ENCODE data around the gene TRIM24. TPM values are rescaled to one million over a fixed set of nuclear protein-coding genes. Genes with fewer than 3 reads are reported as not detected.
A peak's percentile ranks its signal among the peaks of the same experiment; 100 is the strongest.

Gene TRIM24
- total RNA-seq, 1 donor from 2014 or later: 19.0 TPM

DNA sequence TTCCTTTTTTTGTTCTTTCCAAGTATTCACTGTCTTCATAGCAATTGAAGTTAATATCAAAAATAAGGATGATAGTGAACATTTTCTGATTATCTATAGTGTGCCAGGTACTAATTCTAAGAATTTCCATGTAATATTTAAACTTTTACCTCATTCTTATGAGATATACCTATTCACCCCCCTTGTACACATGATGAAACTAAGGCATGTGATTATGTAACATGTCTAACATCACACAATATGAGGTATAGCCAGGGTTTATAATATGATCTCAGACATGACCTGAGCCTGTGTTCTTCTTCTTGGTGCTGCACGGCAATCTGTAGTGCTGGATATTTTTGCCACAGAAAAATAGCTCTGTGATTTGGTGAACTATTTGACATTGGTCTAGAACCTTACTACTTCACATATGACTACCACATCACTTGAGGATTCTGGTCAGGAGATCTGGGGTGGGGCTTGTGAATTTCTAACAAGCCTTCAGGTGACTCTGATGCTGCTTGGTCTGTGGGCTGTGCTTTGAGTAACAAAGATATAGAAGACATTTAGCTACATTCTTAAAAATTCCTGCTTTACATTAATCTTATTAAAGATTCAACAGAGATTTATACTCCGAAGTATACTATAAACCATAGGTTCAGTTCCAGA is 79.1 kb downstream of the TRIM24 start:
- DNase-seq: no peak

DNA sequence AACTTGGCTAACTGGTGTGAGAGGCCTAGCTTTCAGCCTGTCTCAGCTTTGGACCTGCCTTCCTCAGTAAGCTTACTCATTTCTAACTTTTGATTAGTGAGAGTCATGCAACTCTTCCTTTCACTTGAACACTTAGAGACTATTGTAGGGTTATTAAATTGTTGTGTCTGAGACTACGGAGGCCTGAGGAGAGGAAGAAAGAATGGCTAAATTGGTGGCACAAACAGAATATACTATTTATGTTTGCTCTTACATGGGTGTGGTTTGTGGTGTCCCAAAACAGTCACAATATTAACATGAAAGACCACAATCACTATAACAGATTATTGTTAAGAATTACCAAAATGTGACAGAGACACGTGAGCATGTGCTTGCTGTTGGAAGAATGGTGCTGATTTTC is 82.1 kb downstream of the TRIM24 start:
- DNase-seq: no peak

DNA sequence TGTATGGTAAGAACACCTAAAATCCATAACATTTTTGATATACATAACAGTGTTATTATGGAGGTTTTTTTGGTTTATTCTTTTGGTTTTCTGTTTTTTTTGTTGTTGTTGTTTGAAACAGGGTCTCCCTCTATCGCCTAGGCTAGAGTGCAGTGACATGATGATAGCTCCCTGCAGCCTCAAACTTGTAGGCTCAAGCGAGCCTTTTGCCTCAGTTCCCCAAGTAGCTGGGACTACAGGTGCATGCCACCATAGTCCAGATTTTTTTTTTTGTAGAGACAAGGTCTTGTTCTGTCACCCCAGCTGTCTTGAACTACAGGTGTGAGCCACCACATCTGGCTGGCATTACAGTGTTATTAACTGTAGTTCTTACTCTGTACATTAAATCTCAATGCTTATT is 83.7 kb downstream of the TRIM24 start:
- DNase-seq: no peak

DNA sequence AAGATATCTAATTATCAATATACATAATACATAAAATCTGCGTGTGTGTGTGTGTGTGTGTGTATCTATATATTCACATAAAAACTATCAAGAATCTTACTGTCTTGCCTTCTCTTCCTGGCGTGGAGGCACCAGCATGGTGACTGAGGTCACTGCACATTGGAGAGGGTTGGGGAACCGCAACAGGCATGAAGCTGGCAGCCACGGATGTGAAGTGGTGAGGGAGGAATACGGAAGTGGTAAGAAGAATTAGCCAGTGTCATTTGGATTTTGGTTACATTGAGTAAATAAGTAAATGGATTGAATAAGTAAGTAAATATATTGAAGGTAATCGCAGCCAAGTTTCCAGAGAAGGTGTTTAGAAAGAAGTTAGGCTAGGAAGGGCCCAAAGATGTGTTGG is 85.1 kb downstream of the TRIM24 start:
- DNase-seq: no peak

DNA sequence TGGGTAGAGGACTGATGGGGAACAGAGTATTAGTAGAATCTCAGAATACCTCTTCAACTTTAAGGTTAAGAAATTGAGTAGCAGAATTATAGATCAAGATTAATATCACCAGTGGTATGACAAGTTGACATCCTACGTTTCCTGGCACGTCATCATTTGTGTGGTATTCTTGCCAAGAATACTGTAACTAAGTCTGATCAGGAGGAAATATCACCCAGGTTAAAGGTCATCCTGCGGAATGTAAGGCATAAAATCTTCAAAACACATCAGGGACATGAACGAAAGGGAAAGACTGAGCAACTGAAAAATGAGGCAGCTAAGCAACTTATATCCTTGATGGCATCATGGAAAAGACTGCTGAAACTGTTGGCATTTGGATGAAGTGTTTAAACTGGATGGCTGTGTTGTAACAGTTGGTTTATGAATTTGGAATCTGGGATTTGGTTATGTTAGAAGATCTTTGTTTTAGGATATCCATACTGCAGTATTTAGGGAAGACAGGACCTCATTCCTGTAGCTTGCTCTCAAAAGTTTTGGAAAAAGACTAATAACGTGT is 86.1 kb downstream of the TRIM24 start:
- DNase-seq: no peak

DNA sequence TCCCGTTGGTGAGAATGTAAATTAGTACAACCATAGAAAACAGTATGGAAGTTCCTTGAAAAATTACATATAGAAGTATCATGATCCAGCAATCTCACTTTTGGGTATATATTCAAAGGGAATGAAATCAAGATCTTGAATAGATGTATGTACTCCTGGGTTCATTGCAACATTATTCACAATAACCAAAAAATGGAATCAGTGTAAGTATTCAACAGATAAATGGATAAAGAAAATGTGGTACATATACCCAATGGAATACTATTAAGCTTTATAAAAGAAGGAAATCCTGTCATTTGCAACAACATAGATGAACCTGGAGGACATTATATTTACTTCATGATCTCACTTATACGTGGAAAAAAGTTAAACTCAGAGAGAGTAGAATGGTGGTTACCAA is 86.8 kb downstream of the TRIM24 start:
- DNase-seq: no peak

DNA sequence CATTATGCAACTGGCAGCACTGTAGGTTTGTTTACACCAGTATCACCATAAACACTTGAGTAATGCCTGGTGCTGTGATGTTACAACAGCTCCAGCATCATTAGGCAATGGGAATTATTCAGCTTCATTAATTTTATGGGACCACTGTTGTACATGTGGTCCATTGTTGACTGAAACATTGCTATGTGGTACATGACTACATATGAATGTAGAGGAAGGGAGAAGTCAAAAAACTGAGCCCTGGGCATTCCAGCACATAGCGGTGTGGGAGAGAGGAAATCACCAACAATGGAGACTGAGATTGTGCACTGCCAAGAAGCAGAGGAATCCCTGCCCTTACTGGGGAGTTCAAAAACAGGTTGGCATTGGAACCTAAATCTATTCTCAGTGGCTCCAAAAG is 89.0 kb downstream of the TRIM24 start:
- DNase-seq: no peak

DNA sequence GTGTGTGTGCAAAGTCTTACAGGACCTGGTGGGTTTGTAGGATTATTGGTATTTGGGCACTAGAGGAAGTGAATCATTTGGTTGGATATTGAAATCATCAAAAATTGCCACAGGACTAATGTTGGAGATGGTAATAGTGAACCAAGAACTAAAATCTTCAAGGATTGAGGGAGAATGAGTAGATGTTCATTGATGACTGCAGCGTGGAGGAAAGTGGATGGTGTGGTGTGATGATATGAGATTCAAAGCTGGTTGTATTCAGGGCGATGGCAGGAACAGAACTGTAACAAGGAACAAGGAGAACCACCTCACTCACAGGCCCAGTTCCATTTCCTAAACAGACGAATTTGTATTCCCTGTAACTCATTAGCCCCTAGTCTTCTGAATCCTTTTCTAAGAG is 90.3 kb downstream of the TRIM24 start:
- no peak for DNase-seq

DNA sequence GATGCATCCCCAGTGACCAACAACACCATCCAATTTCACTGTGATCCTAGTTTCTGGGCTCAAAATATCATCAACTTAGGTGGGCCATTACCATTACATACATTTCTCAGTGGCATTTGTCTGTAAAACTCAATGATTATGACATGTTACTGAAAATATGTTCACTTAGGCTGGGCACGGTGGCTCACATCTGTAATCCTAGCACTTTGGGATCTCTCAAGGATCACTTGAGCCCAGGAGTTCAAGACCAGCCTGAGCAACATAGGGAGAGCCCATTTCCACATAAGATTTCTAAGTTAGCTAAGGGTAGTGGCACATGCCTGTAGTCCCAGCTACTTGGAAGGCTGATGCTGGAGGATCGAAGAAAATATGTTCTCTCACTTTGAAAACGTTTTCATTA is 91.0 kb downstream of the TRIM24 start:
- no peak for DNase-seq

DNA sequence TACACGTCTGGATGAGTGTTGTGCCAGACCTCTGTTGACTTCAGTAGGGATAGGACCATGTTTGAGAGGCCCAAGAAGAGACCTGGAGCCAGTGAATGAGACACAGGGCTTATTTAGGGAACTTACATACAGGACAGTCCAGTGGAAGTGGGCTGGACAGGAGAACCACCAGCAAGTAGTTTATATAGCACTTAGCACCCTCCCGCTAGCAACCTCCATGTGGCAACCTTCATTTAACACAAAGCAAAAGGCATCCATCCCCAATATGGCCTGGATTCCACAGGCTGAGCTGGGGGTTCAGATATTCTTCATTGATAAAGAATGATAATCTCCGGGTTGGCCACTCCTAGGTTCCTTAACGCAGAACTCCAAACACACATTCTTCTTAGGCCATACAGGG is 93.7 kb downstream of the TRIM24 start:
- DNase-seq: no peak

DNA sequence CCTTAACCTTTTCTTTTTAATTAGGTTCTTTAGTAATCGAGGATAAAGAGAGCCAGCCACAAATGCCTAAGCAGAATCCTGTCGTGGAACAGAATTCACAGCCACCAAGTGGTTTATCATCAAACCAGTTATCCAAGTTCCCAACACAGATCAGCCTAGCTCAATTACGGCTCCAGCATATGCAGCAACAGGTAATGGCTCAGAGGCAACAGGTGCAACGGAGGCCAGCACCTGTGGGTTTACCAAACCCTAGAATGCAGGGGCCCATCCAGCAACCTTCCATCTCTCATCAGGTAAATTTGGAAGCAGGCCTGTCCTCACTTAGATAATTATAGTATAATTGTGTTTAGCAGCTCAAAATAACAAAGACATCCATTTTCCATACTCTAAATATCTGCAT is 94.6 kb downstream of the TRIM24 start:
- no peak for DNase-seq

DNA sequence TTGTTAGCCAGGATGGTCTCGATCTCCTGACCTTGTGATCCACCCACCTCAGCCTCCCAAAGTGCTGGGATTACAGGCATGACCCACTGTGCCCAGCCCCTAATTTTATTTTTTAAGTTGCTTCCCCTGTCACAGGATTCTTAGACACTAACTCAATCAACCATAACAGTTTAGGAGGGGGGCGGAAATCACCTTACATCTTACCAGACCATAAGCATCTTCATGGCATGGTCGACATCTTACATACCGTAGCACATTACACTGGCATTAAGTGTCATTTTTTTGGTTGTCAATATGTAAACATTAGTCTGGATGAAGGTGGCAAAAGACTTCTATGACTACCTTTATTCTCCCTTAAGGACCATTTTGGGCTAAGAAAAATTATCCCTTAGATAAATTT is 95.6 kb downstream of the TRIM24 start:
- DNase-seq: no peak

DNA sequence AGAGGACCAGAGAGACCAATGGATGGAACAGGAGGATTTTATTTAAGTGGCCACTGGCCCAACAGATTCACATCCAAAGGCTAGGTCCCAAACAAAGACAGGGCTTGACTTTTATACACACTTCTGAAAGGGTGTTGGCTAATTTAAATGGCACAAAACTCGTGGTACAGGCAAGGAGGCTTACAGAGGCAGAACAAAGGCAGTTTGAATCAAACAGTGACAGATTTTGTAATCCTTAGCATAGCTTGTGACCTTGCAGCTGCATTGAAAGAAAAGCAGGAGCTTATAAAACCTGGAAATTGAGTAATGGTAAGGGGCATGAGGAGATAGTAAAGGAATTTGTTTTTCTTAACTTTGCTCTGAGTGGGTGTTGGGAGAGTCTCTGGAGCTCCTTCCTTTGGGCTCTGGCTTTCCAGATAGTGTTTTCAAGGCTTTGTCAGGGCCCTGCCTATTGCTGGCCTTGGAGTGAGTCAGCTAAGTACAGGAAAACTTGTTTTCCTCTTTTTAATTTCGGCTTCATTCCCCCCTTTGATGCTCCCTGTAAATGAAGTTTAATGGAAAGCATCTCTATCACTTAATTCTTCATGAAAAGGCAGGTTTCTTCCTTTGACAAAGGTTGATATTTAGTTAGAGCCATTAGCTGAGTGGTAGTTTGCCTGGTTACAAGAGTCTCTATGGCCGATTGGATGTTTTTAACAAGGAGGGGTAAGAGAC is 96.9 kb downstream of the TRIM24 start:
- peak; percentile 2 for DNase-seq

DNA sequence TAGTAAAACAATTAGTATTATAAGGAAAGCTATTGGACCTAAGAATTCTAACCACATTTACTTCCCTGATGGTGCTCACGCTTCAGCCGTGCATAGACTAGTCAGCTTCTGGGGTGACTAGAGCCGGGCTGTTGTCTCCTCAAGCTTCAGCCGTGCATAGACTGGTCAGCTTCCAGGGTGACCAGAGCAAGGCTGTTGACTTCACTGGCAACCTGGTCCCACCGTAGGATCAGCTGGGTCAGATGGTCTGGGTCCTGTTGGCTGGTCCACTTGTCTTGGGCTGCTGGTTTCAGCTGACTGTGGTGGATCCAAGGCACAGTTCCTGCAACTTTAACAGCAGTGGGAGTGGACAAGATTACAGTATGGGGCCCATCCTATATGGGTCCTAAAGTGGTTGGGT is 99.4 kb downstream of the TRIM24 start:
- no peak for DNase-seq

DNA sequence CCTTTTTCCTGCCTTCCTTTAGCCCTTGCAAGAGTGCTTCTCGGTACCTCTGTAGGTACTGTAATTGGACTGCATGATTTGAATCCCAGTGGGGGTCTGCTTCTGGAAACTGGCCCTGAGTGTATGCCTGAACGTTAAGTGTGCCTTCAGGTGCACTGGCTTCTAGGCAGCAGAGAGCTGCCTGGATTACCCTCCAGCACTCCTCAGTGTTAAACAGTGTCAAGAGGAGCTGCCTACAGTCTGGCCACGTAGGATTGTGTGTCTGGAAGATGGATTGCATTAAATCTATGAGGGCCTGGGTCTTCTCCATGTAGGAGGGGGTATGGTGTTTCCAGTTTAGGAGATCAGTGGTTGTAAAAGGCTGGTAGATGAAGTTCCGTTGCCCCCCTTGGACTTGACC is 103.7 kb downstream of the TRIM24 start:
- DNase-seq: no peak

DNA sequence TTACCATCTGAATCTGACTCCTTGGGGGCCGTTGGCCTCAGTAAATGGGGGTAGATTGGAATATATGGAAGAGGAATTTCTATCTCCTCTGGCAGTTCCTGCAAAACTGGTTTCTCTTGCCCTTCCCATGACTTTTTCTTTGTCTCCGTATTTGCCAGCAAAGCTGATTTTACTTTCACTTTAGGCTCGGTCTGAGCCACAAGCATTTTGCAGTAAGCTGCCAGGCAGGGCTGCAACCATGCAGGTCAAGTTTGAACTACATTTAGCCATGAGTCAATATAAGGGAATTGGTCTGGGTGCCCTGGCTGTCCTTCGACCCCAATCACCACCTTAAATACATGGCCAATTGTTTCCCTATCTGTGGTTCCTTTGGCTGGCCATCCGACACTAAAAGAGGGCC is 104.3 kb downstream of the TRIM24 start:
- no peak for DNase-seq

DNA sequence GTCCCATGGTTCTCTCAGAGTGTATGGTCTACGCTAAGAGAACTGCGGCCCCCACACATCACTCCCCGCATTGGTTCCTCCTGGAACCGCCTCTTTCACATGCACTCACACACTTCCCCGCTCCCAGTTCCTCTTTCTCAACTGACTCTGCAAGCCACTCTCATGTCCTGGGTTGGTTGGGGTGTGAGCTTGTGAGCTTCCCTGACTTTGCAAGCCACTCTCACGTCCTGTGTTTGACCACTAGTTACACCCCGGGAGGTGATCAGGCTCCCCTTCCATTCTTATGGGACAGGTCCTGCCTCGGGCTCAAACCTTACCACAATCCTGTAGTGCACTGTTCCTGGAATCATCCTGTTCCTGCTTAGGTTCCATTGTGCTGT is 105.0 kb downstream of the TRIM24 start:
- DNase-seq: no peak

DNA sequence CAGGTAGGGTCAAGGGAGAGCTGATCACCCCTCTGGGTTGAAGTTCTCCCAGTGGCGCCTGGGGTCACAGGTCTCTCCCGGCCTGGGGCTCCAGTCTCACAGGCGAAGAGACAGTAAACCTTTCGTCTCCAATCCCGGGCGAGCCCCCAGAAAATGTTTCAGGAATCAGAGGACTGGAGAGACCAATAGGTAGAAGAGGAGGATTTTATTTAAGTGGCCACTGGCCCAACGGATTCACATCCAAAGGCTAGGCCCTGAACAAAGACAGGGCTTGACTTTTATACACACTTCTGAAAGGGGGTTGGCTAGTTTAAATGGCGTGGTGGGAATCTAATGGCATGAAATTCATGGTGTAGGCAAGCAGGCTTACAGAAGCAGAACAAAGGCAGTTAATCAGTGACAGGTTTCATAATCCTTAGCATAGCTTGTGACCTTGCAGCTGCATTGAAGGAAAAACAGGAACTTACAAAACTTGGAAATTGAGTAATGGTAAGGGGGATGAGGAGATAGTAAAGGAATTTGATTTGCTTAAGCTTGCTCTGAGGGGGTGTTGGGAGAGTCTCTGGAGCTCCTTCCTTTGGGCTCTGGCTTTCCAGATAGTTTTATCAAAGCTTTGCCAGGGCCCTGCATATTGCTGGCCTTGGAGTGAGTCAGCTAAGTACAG is 105.5 kb downstream of the TRIM24 start:
- no peak for DNase-seq

DNA sequence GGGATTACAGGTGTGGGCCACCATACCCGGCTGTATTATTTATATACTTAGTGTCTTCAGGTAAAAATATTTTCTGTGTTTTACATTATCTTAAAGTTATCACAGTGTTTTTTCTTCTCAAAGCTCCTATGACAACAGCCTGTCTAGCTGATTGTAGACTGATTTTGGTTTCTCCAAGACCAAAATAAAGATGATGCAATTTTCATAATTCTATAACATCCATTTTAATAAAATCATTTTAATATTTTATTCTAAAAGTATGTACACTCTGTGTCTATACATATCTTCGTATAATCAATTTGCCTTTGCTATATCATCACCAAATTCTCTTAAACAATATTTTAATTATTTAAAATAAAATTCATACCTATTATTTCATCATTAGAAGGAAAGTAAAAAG is 108.6 kb downstream of the TRIM24 start:
- DNase-seq: no peak

DNA sequence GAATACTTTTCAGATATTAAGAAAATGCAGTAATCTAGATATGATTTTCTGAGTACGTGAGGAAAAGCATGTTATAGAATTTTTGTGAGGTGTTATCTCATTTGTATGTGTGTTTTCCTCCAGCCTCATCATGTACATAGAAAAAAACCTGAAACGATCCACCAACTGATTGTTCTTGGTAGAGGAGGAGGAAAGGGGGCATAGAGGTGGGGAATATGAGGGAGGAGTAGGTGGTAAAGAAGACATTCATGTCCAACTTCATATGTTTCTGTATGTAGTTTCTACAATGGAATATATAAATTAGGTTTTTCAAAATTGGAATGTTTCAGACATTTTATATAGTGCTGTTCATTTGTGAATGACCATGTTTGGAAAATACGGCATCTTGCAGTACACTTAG is 109.4 kb downstream of the TRIM24 start:
- no peak for DNase-seq

DNA sequence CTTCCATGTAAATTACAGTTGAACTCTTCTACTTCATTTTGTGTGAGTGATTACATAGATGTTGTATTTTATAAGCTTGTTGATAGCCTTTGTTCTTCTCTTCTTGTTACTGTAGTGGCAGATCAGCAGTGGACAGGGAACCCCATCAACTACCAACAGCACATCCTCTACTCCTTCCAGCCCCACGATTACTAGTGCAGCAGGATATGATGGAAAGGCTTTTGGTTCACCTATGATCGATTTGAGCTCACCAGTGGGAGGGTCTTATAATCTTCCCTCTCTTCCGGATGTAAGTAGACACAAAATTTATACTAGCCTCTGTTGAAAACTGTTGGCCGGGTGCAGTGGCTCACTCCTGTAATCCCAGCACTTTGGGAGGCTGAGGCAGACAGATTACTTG is 110.7 kb downstream of the TRIM24 start:
- no peak for DNase-seq

DNA sequence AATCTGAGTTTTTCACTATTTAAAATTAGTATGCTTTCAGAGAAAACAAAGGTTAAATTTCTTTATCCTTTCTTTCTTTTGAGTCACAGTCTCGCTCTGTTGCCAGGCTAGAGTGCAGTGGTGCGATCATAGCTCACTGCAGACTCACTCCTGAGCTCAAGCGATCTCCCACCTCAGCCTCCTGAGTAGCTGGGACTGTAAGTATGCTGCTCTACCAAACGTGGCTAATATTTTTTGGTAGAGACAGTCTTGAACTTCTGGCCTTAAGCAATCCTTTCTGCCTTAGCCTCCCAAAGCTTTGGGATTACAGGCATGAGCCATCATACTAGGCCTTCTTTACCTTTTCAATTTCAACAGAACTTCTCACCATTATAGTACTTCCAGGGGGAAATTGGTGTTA is 113.7 kb downstream of the TRIM24 start:
- DNase-seq: no peak

DNA sequence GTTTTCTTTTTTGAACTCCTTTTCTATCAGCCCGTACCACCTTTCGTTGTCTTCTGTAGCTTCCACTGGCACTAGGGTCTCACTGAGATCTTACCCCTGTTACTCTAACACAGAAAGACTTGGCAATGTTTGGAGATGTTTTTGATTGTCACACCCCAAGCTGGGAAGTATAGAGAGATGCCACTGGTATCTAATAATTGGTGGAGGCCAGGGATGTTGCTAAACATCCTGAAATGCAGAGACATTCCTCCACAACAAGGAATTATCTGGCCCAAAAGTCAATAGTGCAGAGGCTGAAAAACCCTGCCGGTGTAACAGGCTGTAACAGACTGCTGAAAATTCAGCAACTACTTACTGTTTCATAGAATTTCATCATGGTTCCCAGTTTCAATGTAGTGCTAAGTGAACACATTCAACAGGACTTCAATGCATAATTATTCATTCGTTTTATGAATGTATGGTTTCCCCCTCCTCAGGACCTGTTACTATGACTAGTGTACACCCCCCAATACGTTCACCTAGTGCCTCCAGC is 115.9 kb downstream of the TRIM24 start:
- no peak for DNase-seq
